ENCODE measurements around the gene SOX5. TPM values are rescaled to one million over a fixed set of nuclear protein-coding genes. Genes with fewer than 3 reads are reported as not detected.

The SOX5 gene
- total and polyA plus RNA-seq, 2 of the 8 experiments (the other 6 are each of a cell fraction or from before 2014, with no cell fraction given): 2.2 to 2.6 TPM

DNA sequence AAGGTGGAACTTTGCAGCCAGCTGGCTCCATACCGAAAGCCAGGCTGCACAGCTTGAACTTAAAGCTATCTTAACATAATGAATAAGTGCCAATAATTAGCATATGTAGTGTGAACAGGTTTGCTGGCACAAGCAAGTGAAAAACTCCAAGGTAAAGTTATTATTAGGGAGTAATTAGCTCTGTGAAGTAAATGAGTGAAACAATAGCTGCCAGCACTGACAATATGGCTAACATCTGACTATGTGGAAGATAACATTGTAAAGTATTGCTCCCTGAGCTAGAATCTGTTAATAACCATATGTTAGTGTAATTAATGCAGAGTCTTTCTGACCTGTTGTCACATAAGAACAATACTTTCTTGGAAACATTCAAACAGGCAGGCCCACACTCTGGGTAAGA lies 246.4 kb downstream of the SOX5 start:
- Histone ChIP-seq H3K79me1 (ENCODE audit: low read depth, low read length) (no peaks in the 10 kb centered on the region), H3K4ac (replicated peaks; ENCODE audit: insufficient read length, low read depth, low read length) (no peak overlapping the region), H2BK120ac (replicated peaks; ENCODE audit: low read depth, low read length) (no peak overlapping the region), H4K91ac (replicated peaks; ENCODE audit: insufficient read length, low read length) (no peak overlapping the region), H3K4me3 (ENCODE audit: extremely low read depth in 1 of 4, insufficient read depth in 2 of 4, low read depth in 3 of 4, low read length in 4 of 4) (no peak overlapping the region), H3K56ac (replicated peaks; ENCODE audit: insufficient read length, low read depth, low read length) (no peak overlapping the region), H4K8ac (ENCODE audit: extremely low read depth, insufficient read depth, low read length) (no peak overlapping the region), H4K5ac (ENCODE audit: insufficient read length, low read depth, low read length) (peak overlapping the region; percentile 48), H3K9ac (replicated peaks in 1 of 4; ENCODE audit: extremely low read depth in 1 of 4, low read depth in 3 of 4, low read length in 3 of 4) (no peak overlapping the region), H2BK5ac (ENCODE audit: low read depth, low read length) (no peak overlapping the region), H2AFZ (ENCODE audit: low read length) (no peak overlapping the region), H3K27me3 (replicated peaks in 1 of 4; ENCODE audit: control insufficient read depth in 3 of 4, extremely low read depth in 1 of 4, insufficient read depth in 3 of 4, low read length in 3 of 4) (no peaks in the 10 kb centered on the region), H3K27ac (ENCODE audit: low read depth, low read length) (no peak overlapping the region), H3K79me2 (ENCODE audit: control insufficient read depth in 1 of 2, insufficient read depth in 2 of 2, low read length in 2 of 2) (no peaks in the 10 kb centered on the region), H2AK5ac (ENCODE audit: low read depth, low read length) (no peak overlapping the region), H3K23ac (ENCODE audit: insufficient read length) (no peak overlapping the region), H3K14ac (ENCODE audit: insufficient read length) (no peak overlapping the region), H3K23me2 (ENCODE audit: low read depth, low read length) (no peaks in the 10 kb centered on the region), H2BK12ac (ENCODE audit: low read depth, low read length) (no peak overlapping the region), H3K18ac (ENCODE audit: extremely low read depth, low read length) (no peak overlapping the region), H3K4me1 (replicated peaks in 1 of 4; ENCODE audit: control insufficient read depth in 3 of 4, insufficient read depth in 4 of 4, low read length in 3 of 4) (peaks cover 0 to 22% (median 9%) of the 10 kb centered on the region in 4 experiments; a peak in 6 of 7 replicates), H2BK20ac (ENCODE audit: low read length) (no peak overlapping the region), H2BK15ac (ENCODE audit: low read length) (no peak overlapping the region), H4K20me1 (replicated peaks in 1 of 2; ENCODE audit: control insufficient read depth in 1 of 2, insufficient read depth in 2 of 2, low read length in 2 of 2) (no peaks in the 10 kb centered on the region), H3K4me2 (ENCODE audit: insufficient read depth in 1 of 2, low read depth in 2 of 2, low read length in 2 of 2) (no peak overlapping the region), H3K36me3 (ENCODE audit: control insufficient read depth in 2 of 4, insufficient read depth in 4 of 4, low read length in 3 of 4) (no peaks in the 10 kb centered on the region), H3K9me3 (ENCODE audit: insufficient read depth in 2 of 2, low read depth in 1 of 2, low read length in 1 of 2) (no peaks in the 10 kb centered on the region)
- POLR2A ChIA-PET (ENCODE audit: partially characterized antibody): no interaction called here
- FAIRE-seq: no peak
- CTCF ChIA-PET (ENCODE audit: partially characterized antibody): interaction anchor here (0.7 to 1.5 kb wide), 3 partner anchors 10 to 45 kb away, joined by 3 to 4 read pairs (median 3); no protein-coding TSS in a partner anchor
- no peak for DNase-seq (ENCODE audit: low read depth in 1 of 2, low spot score in 2 of 2)
- TF ChIP-seq CBX5 (IDR thresholded peaks at IDR 0.05; ENCODE audit: low read depth, low read length) (no peak), KDM1A (IDR thresholded peaks at IDR 0.05; ENCODE audit: borderline replicate concordance, low read length) (no peak), PHF8 (conservative IDR thresholded peaks at IDR 0.05; ENCODE audit: low read depth, low read length) (no peak), TEAD4 (IDR thresholded peaks at IDR 0.05; ENCODE audit: low read depth, low read length) (no peak), ASH2L (IDR thresholded peaks at IDR 0.05; ENCODE audit: low read length) (no peak), HDAC2 (IDR thresholded peaks at IDR 0.05; ENCODE audit: borderline replicate concordance in 1 of 2, low read depth in 2 of 2, low read length in 2 of 2) (no peak), CBX8 (IDR thresholded peaks at IDR 0.05; ENCODE audit: borderline replicate concordance, low read depth, low read length) (no peak), SP1 (IDR thresholded peaks at IDR 0.05; ENCODE audit: low read depth, low read length) (no peak), SIX5 (IDR thresholded peaks at IDR 0.05; ENCODE audit: low read depth, low read length) (no peak), SP2 (IDR thresholded peaks at IDR 0.05; ENCODE audit: low read length) (no peak), TAF1 (IDR thresholded peaks at IDR 0.05; ENCODE audit: low read depth, low read length) (no peak), ZNF274 (IDR thresholded peaks at IDR 0.05; ENCODE audit: borderline replicate concordance, extremely low read depth, low read length) (no peak)
- TF ChIP-seq, protein P1, sequence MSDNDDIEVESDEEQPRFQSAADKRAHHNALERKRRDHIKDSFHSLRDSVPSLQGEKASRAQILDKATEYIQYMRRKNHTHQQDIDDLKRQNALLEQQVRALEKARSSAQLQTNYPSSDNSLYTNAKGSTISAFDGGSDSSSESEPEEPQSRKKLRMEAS (IDR thresholded peaks at IDR 0.05): no peak
- 73% methylated on average over 1 of the region's 1 CpG; no CpG with 5 or more reads in 1 of the 2 experiments for WGBS, 2 experiments (ENCODE audit: extremely low coverage in 1 of 2, insufficient coverage in 1 of 2, insufficient read length in 1 of 2, insufficient replicate concordance in 2 of 2, low coverage in 1 of 2, low lambda C conversion rate in 2 of 2, missing lambda C conversion rate in 1 of 2)
